GM06990 (cell line): ENCODE data around the gene TCAP.

Experiments used
- DNase-seq: peaks from one replicate; pipeline ENCODE4 v3.0.0-alpha.2; 2011; ENCODE audit not compliant: insufficient read length; ENCODE audit errors: extremely low read depth
- H3K27me3 ChIP-seq: replicated peaks from 2 replicates; pipeline ENCODE4 v1.6.0; 2011; ENCODE audit warnings: low read length; ENCODE audit not compliant: control insufficient read depth, insufficient read depth
- H3K36me3 ChIP-seq: 2 replicates; pipeline ENCODE4 v1.5.1; 2011; ENCODE audit warnings: low read length; ENCODE audit not compliant: control insufficient read depth, insufficient read depth
- H3K4me3 ChIP-seq: replicated peaks from 2 replicates; pipeline ENCODE4 v1.5.1; 2011; ENCODE audit warnings: low read depth, mild to moderate bottlenecking, control low read depth, low read length
- CTCF ChIP-seq: IDR thresholded peaks from 2 replicates; pipeline ENCODE4 v1.5.1; 2011; ENCODE audit warnings: low read length, control low read depth, mild to moderate bottlenecking, inconsistent platforms; ENCODE audit not compliant: insufficient read depth, poor library complexity, severe bottlenecking

Gene TCAP

GRCh38 chr17:39655105-39655504, 10.0 kb upstream of the TCAP start:
- Histone ChIP-seq H3K36me3 (peaks cover 20% of the 10 kb centered on the region), H3K4me3 (no peak overlapping the region), H3K27me3 (no peaks in the 10 kb centered on the region)
- no peak for DNase-seq
- TF ChIP-seq CTCF: no peak

- no peak for DNase-seq
- no peak for TF ChIP-seq CTCF
- Histone ChIP-seq H3K4me3 (no peak overlapping the region), H3K36me3 (peaks cover 42% of the 10 kb centered on the region), H3K27me3 (no peaks in the 10 kb centered on the region)
Observed at GRCh38 chr17:39658346-39658745, 6.8 kb upstream of the TCAP start.

GRCh38 chr17:39658760-39659159, 6.4 kb upstream of the TCAP start:
- H3K36me3 ChIP-seq: peaks cover 42% of the 10 kb centered on the region
- H3K27me3 ChIP-seq: no peaks in the 10 kb centered on the region
- TF ChIP-seq CTCF: no peak
- H3K4me3 ChIP-seq: no peak overlapping the region
- DNase-seq: no peak

GRCh38 chr17:39659279-39660010, 5.7 kb upstream of the TCAP start:
- H3K4me3 ChIP-seq: no peak overlapping the region
- H3K27me3 ChIP-seq: no peaks in the 10 kb centered on the region
- TF ChIP-seq CTCF: no peak
- H3K36me3 ChIP-seq: peaks cover 42% of the 10 kb centered on the region
- no peak for DNase-seq

GRCh38 chr17:39660011-39660360, 5.2 kb upstream of the TCAP start:
- Histone ChIP-seq H3K27me3 (no peaks in the 10 kb centered on the region), H3K4me3 (no peak overlapping the region), H3K36me3 (peaks cover 41% of the 10 kb centered on the region)
- no peak for DNase-seq
- TF ChIP-seq CTCF: no peak
